Thymus (tissue), 14 donors: ENCODE results near the gene LYSET. TPM values are rescaled to one million over a fixed set of nuclear protein-coding genes. Genes with fewer than 3 reads are reported as not detected.
A peak's percentile ranks its signal among the peaks of the same experiment; 100 is the strongest.
"Not testable (repeated sequence)": the region's sequence is repeated elsewhere in the genome, so short reads cannot be mapped to it uniquely, and the experiment has no call there.

Experiments
- DNase-seq, 9 donors: peaks; one replicate each; pipeline ENCODE4 v3.0.0-alpha.2; 2013; ENCODE audit warnings: low spot score in 9 of 9, low read depth in 6 of 9, missing footprints in 1 of 9
- H3K27ac ChIP-seq, 2 donors: one replicate each; pipeline ENCODE4 v1.5.1; 2013; ENCODE audit warnings: control low read depth in 1 of 2, low read depth in 1 of 2, low read length in 1 of 2, mild to moderate bottlenecking in 1 of 2, moderate library complexity in 1 of 2
- H3K27me3 ChIP-seq, 2 donors: one replicate each; pipeline ENCODE4 v1.5.1; 2013; ENCODE audit warnings: low read length in 1 of 2; ENCODE audit not compliant: control insufficient read depth in 2 of 2, insufficient read depth in 1 of 2
- H3K36me3 ChIP-seq, 2 donors: one replicate each; pipeline ENCODE4 v1.5.1; 2013; ENCODE audit warnings: low read length in 1 of 2, mild to moderate bottlenecking in 1 of 2, moderate library complexity in 1 of 2; ENCODE audit not compliant: control insufficient read depth in 2 of 2, insufficient read depth in 2 of 2
- H3K4me1 ChIP-seq, 2 donors: one replicate each; pipeline ENCODE4 v1.5.1; 2013; ENCODE audit warnings: low read length in 2 of 2; ENCODE audit not compliant: control insufficient read depth in 2 of 2, insufficient read depth in 2 of 2
- H3K4me3 ChIP-seq, 2 donors: one replicate each; pipeline ENCODE4 v1.5.1; 2013; ENCODE audit warnings: low read length in 2 of 2, control low read depth in 1 of 2, mild to moderate bottlenecking in 1 of 2
- H3K9me3 ChIP-seq, 2 donors: one replicate each; pipeline ENCODE4 v1.5.1; 2013; ENCODE audit warnings: low read length in 1 of 2, mild to moderate bottlenecking in 1 of 2; ENCODE audit not compliant: control insufficient read depth in 2 of 2, insufficient read depth in 1 of 2
- WGBS: extraction: QIAGEN DNeasy Blood & Tissue Kit; methylation state at CpG from one replicate; pipeline ENCODE4 v1.1.7; 2013; 5-methylcytosine and 5-hydroxymethylcytosine counted together
- long read RNA-seq, 10 donors: transcript quantifications; one replicate each; lab custom pipeline, GENCODE V29; 2026
- polyA plus RNA-seq: library from polyadenylated mRNA; stranded (reverse); fragments of 200-250 nt; gene quantifications from one replicate; pipeline ENCODE4 v1.2.3, GENCODE V29; 2013
- total RNA-seq: library from RNA; stranded (reverse); fragments of 120-200 nt; gene quantifications from one replicate; pipeline ENCODE4 v1.2.4, GENCODE V29; 2013
- donor health status: healthy.

LYSET gene, protein sequence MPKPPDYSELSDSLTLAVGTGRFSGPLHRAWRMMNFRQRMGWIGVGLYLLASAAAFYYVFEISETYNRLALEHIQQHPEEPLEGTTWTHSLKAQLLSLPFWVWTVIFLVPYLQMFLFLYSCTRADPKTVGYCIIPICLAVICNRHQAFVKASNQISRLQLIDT
- total RNA-seq, result 18.9 TPM
- polyA plus RNA-seq, result 38.8 TPM
- long read RNA-seq, donor 1, partial matches to known transcripts, result 0 of 1 reads
- long read RNA-seq, donor 1, other reads (novel, unspliced or antisense), result 0 of 1 reads
- long read RNA-seq, donor 2, result 0 reads
- long read RNA-seq, donor 3, transcript TMEM251-201 (2 exons, 909 nt), result major isoform, 25 of 36 reads
- long read RNA-seq, donor 3, partial matches to known transcripts, result 7 of 36 reads
- long read RNA-seq, donor 3, other reads (novel, unspliced or antisense), result 0 of 36 reads
- long read RNA-seq, donor 4, transcript TMEM251-201 (2 exons, 909 nt), result major isoform, 6 of 9 reads
- long read RNA-seq, donor 4, partial matches to known transcripts, result 0 of 9 reads
- long read RNA-seq, donor 4, other reads (novel, unspliced or antisense), result 0 of 9 reads
- long read RNA-seq, donor 5, transcript TMEM251-202 (2 exons, 1,303 nt), result minor isoform, 9 of 30 reads
- long read RNA-seq, donor 5, transcript TMEM251-201 (2 exons, 909 nt), result major isoform, 21 of 30 reads
- long read RNA-seq, donor 5, partial matches to known transcripts, result 0 of 30 reads
- long read RNA-seq, donor 5, other reads (novel, unspliced or antisense), result 0 of 30 reads
- long read RNA-seq, donor 6, transcript TMEM251-201 (2 exons, 909 nt), result major isoform, 9 of 9 reads
- long read RNA-seq, donor 6, partial matches to known transcripts, result 0 of 9 reads
- long read RNA-seq, donor 6, other reads (novel, unspliced or antisense), result 0 of 9 reads
- long read RNA-seq, donor 7, transcript TMEM251-202 (2 exons, 1,303 nt), result minor isoform, 5 of 27 reads
- long read RNA-seq, donor 7, transcript TMEM251-201 (2 exons, 909 nt), result major isoform, 22 of 27 reads
- long read RNA-seq, donor 7, partial matches to known transcripts, result 0 of 27 reads
- long read RNA-seq, donor 7, other reads (novel, unspliced or antisense), result 0 of 27 reads
- long read RNA-seq, donor 8, transcript TMEM251-201 (2 exons, 909 nt), result major isoform, 5 of 8 reads
- long read RNA-seq, donor 8, partial matches to known transcripts, result 0 of 8 reads
- long read RNA-seq, donor 8, other reads (novel, unspliced or antisense), result 0 of 8 reads
- long read RNA-seq, donor 9, transcript TMEM251-201 (2 exons, 909 nt), result major isoform, 5 of 6 reads
- long read RNA-seq, donor 9, partial matches to known transcripts, result 0 of 6 reads
- long read RNA-seq, donor 9, other reads (novel, unspliced or antisense), result 0 of 6 reads
- long read RNA-seq, donor 10, transcript TMEM251-201 (2 exons, 909 nt), result major isoform, 16 of 18 reads
- long read RNA-seq, donor 10, partial matches to known transcripts, result 0 of 18 reads
- long read RNA-seq, donor 10, other reads (novel, unspliced or antisense), result 0 of 18 reads

DNA sequence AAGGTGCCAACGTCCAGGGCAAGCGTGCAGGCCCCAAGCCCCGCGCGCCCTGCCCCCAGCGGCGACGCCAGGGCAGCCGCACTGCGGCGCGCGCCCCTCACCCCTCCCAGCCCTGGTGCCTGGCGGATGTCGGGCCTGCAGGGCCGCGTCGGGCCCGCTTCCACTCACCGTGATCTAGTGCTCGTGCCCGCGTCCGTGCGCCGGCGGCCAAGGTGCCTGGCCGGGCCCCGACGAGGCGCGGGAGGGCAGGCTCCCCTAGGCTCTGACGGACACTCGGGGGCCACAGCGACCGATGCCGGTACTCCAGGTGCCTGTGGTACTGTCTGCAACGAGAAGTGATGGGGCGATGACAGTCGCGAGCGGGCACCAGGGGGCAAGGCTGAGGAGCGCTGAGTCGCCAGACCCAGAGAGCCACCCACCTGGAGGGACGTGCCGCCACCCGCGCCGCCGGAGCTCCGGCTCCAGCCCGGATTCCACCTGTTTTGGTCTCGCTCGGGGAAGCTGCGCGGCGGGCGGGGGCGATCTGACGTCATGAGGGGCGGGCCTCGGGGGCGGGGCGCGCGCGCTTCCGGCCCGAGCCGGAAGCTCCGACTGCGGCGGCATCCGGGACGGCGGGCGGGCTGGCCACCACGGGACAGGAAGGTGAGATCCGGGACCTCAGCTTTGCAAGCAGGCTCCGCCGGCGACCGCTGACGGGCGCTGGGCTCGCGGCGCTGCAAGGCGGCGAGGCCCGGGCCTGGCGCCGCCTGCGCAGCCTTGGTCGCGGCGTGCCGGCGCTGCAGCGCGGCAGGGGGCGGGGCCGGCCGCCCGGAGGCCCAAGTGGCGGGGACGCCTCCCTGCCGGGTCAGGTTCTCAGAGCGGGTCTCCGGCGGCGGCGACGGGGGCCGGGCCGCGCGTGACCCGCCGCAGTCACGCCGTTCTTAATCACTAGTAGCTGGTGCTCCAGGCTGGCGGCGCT lies at the start of gene LYSET, which contains the start of gene MOAP1:
LYSET (plus strand) TSS at position 927 of the 958 bp plus-strand sequence. CDS start 89 bp downstream, outside the sequence.
MOAP1 (minus strand) TSS at position 507 of the 958 bp plus-strand sequence. CDS start 655 bp downstream, outside the sequence.
- WGBS, result under 1% methylated on average over 124 of the region's 124 CpGs
- H3K27ac ChIP-seq, result peak within 1 kb of the TSS; percentile 97 to 99

DNA sequence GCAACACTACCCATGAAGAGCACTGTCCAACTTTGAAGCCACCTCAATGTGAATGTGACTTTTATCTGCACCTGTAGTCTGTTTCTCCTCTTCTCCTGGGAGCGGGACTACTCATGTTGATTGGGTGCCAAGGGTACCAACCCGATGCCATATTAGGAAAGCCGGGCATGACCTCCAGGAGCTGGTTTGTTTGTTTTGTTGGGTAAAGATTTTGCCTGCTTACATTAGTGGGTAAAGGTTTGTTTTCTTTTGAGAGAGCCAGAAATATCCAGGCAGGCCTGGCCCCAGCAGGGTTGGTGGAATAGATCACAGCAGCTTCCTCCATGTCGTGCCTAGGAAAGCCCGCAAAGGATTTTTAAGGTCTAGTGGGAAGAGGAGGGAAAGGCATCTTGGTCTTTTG lies 49.7 kb upstream of the LYSET start:
- no peak for DNase-seq
- no peaks in the 10 kb centered on the region for H3K9me3 ChIP-seq
- no peak overlapping the region for H3K27ac ChIP-seq
- H3K36me3 ChIP-seq, result no peaks in the 10 kb centered on the region
- no peak overlapping the region for H3K4me3 ChIP-seq
- WGBS, result 97% methylated on average over 5 of the region's 5 CpGs
- H3K4me1 ChIP-seq, result peaks cover 0 to 2% of the 10 kb centered on the region in 2 donors
- H3K27me3 ChIP-seq, result no peaks in the 10 kb centered on the region

More for the DNA sequence above, at the start of gene LYSET, which contains the start of gene MOAP1:
- Histone ChIP-seq H3K36me3 (peaks cover 16 to 18% of the 10 kb centered on the region in 2 donors), H3K9me3 (no peaks in the 10 kb centered on the region), H3K4me1 (peaks cover 14 to 16% of the 10 kb centered on the region in 2 donors), H3K4me3 (peak within 1 kb of the TSS; percentile 94 to 96), H3K27me3 (no peaks in the 10 kb centered on the region)
- peak; percentile 52 to 92 (median 81) for DNase-seq

DNA sequence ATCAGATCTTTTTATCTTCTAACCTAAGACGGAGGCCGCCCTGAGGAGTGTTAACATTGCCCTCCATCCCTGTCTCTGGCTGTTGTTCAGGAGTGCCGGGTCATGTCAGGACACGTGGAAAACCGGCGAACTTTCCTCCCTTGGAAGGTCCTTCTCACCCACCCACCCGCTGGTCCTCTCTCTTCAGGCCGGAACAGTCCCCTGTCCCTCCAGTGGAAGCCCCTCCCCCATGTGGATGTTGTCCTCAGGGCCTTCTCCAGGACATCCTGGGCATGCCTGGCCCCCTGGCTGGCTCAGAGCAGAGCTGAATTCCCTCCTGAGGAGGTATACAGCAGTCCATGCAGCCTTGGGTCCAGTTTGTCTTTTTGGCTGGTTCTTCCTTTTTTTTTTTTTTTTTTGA lies 49.1 kb upstream of the LYSET start:
- Histone ChIP-seq H3K9me3 (no peaks in the 10 kb centered on the region), H3K4me1 (peaks cover 0 to 2% of the 10 kb centered on the region in 2 donors), H3K36me3 (no peaks in the 10 kb centered on the region), H3K27ac (no peak overlapping the region), H3K27me3 (no peaks in the 10 kb centered on the region), H3K4me3 (no peak overlapping the region)
- 92% methylated on average over 8 of the region's 8 CpGs for WGBS
- DNase-seq, result no peak

DNA sequence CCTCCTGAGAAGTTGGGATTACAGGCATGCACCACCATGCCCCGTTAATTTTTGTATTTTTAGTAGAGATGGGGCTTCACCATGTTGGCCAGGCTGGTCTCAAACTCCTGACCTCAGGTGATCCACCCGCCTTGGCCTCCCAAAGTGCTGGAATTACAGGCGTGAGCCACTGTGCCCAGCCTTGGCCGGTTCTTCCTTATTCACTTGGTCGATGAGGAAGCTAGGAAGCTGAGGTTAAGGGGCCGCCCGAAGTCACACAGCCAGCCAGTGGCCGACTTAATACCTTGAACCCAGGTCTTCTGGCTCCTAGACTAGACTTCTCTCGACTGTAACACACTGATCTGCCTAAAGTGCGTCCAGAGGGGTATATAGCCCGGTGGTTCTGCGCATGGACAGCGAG lies 48.6 kb upstream of the LYSET start:
- H3K27ac ChIP-seq, result not testable (repeated sequence)

DNA sequence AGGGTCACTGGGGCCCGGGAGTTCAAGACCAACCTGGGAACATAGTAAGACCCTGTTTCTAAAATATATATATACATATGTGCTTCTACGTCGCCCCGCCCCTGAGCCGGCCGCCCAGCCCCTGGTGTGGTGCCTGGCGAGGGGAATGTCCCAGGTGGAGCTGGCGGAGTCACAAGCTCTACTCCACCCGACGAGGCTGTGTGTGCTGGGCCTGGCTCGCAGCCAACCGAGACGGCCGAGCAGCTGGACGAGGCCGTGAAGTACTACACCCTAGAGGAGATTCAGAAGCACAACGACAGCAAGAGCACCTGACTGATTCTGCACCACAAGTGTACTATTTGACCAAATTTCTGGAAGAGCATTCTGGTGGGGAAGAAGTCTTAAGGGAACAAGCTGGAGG lies 47.3 kb upstream of the LYSET start:
- no peak for DNase-seq
- Histone ChIP-seq H3K27ac (no peak overlapping the region), H3K4me1 (peaks cover 0 to 2% of the 10 kb centered on the region in 2 donors), H3K27me3 (no peaks in the 10 kb centered on the region), H3K9me3 (no peaks in the 10 kb centered on the region), H3K36me3 (no peaks in the 10 kb centered on the region), H3K4me3 (no peak overlapping the region)
- WGBS, result 85% methylated on average over 17 of the region's 17 CpGs

More for the DNA sequence above, 48.6 kb upstream of the LYSET start:
- DNase-seq, H3K4me3 ChIP-seq, H3K27me3 ChIP-seq, H3K9me3 ChIP-seq, H3K4me1 ChIP-seq, H3K36me3 ChIP-seq: not testable (repeated sequence)
- 79% methylated on average over 13 of the region's 13 CpGs for WGBS

DNA sequence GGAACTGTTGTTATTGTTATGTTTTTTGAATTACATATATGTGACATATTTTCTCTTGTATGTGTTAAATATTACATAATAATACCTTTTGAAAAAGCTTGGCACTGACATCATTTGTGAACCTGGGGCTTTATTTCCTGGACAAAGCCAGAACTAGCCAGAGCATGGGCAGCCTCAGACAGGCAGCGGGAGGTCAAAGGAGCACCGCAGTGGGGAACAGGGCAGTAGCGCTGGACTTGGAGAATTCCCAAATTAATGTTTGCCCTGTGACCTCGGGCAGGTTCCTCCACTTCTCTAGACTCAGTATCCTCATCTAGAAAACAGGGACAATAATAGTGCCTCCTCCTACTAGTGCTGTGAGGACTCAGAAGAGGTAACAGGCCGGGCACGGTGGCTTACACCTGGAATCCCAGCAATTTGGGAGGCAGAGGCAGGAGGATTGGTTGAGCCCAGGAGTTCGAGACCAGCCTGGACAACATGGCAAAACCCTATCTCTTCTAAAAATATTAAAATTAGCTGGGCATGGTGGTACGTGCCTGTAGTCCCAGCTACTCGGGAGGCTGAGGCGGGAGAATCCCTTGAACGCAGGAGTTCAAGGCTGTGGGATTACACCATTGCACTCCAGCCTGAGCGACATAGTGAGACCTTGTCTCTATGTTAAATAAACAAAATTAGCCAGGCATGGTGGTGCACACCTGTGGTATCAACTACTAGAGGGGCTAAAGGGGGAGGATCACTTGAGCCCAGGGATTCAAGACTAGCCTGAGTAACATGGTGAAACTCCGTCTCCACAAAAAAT lies 42.1 kb upstream of the LYSET start:
- H3K4me3 ChIP-seq, result no peak overlapping the region
- no peaks in the 10 kb centered on the region for H3K27me3 ChIP-seq
- H3K9me3 ChIP-seq, result no peaks in the 10 kb centered on the region
- DNase-seq, result no peak
- peaks cover 0 to 2% of the 10 kb centered on the region in 2 donors for H3K4me1 ChIP-seq
- 77% methylated on average over 13 of the region's 13 CpGs for WGBS
- no peak overlapping the region for H3K27ac ChIP-seq
- no peaks in the 10 kb centered on the region for H3K36me3 ChIP-seq

DNA sequence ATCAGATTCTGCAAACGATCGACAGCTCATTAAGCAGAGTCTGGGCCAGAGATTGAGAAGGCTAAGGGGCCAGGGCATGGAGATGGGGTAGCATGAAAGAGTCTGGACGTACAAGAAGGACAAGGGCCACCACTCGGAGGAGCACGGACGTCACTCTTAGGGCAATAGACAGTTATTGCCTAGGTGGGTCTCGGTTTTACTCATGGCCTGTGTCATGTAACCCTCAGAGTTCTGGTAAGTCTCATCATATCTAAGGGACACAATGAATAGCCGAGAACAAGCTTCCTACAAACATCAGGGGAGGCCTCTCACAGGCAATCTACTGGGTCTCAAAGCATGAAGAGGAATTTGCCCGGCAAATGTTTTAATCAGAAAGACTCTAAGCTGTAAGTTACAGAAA lies 39.0 kb upstream of the LYSET start:
- Histone ChIP-seq H3K27ac (no peak overlapping the region), H3K4me3 (no peak overlapping the region), H3K36me3 (no peaks in the 10 kb centered on the region), H3K4me1 (no peaks in the 10 kb centered on the region), H3K27me3 (no peaks in the 10 kb centered on the region), H3K9me3 (no peaks in the 10 kb centered on the region)
- WGBS, result 94% methylated on average over 9 of the region's 9 CpGs
- no peak for DNase-seq
